Upper lobe of right lung (tissue), 1 donor: ENCODE results near the gene SNX20. TPM values are rescaled to one million over a fixed set of nuclear protein-coding genes. Genes with fewer than 3 reads are reported as not detected.

Experiments used
- ATAC-seq: fragments of 200-7000 bp; cut with Tn5 transposase; one replicate; pipeline ENCODE4 v1.9.1; 2020; ENCODE audit warnings: mild to moderate bottlenecking, moderate library complexity
- DNase-seq: peaks from one replicate; pipeline ENCODE4 v3.0.0-alpha.2; 2020
- H3K27ac ChIP-seq: fragments of 200-600 bp; one replicate; pipeline ENCODE4 v1.8.0; 2022
- H3K27me3 ChIP-seq: fragments of 200-600 bp; one replicate; pipeline ENCODE4 v1.8.0; 2022; ENCODE audit warnings: mild to moderate bottlenecking
- H3K36me3 ChIP-seq: fragments of 200-600 bp; one replicate; pipeline ENCODE4 v1.8.0; 2022
- H3K4me1 ChIP-seq: fragments of 200-600 bp; one replicate; pipeline ENCODE4 v1.8.0; 2022
- H3K4me3 ChIP-seq: fragments of 200-600 bp; one replicate; pipeline ENCODE4 v1.8.0; 2022; ENCODE audit warnings: mild to moderate bottlenecking
- H3K9me3 ChIP-seq: fragments of 200-600 bp; one replicate; pipeline ENCODE4 v1.8.0; 2022
- intact Hi-C: fragments of 100-400 bp; cut with DNase I; formaldehyde crosslinking; loops from one replicate; pipeline ENCODE4 v1.11.0; 2022
- total RNA-seq: library from RNA; stranded (reverse); fragmentation: NEBNext Ultra II Directional; extraction: Animal tissue kit (Norgen Biotek cat#: 25700); gene quantifications from one replicate; pipeline ENCODE4 v1.2.1, GENCODE V29; 2021
- TF ChIP-seq, protein P1 (sequence below): fragments of 200-600 bp; IDR thresholded peaks from one replicate; pipeline ENCODE4 v1.8.0; 2022; ENCODE audit warnings: antibody characterized with exemption
- donor health status: DM: no; HTN: yes; CAD: no; lungs with severe emphysema.

SNX20 gene
- total RNA-seq, 1 donor from 2014 or later = 9.2 TPM

DNA sequence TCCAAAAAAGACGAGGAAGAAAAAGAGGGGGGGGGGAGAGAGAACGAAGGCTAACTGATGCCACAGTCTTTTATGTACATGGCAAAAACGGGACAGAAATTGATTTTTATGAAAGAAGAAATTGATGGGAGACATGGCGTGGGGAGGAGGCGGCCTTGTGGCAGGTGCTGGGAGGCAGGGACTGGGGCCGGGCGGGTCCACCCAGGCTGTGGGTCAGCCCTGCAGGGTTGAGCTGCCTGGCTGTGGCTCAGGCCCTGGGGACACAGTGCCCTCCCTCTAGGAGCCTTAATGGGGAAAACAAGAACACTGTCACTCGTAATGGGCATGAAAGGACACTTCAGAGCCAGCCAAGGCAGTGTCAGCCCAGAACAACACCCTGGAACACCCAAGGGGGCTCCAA lies 34.8 kb downstream of the SNX20 start:
- TF ChIP-seq, protein P1, sequence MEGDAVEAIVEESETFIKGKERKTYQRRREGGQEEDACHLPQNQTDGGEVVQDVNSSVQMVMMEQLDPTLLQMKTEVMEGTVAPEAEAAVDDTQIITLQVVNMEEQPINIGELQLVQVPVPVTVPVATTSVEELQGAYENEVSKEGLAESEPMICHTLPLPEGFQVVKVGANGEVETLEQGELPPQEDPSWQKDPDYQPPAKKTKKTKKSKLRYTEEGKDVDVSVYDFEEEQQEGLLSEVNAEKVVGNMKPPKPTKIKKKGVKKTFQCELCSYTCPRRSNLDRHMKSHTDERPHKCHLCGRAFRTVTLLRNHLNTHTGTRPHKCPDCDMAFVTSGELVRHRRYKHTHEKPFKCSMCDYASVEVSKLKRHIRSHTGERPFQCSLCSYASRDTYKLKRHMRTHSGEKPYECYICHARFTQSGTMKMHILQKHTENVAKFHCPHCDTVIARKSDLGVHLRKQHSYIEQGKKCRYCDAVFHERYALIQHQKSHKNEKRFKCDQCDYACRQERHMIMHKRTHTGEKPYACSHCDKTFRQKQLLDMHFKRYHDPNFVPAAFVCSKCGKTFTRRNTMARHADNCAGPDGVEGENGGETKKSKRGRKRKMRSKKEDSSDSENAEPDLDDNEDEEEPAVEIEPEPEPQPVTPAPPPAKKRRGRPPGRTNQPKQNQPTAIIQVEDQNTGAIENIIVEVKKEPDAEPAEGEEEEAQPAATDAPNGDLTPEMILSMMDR = no peak
- ATAC-seq (no peak), DNase-seq (no peak)
- no peak overlapping the region for H3K27ac ChIP-seq
- no peak overlapping the region for H3K4me3 ChIP-seq
- H3K36me3 ChIP-seq = no peaks in the 10 kb centered on the region
- H3K27me3 ChIP-seq = no peaks in the 10 kb centered on the region
- H3K9me3 ChIP-seq = no peaks in the 10 kb centered on the region
- intact Hi-C loops = no loop called here
- no peaks in the 10 kb centered on the region for H3K4me1 ChIP-seq

DNA sequence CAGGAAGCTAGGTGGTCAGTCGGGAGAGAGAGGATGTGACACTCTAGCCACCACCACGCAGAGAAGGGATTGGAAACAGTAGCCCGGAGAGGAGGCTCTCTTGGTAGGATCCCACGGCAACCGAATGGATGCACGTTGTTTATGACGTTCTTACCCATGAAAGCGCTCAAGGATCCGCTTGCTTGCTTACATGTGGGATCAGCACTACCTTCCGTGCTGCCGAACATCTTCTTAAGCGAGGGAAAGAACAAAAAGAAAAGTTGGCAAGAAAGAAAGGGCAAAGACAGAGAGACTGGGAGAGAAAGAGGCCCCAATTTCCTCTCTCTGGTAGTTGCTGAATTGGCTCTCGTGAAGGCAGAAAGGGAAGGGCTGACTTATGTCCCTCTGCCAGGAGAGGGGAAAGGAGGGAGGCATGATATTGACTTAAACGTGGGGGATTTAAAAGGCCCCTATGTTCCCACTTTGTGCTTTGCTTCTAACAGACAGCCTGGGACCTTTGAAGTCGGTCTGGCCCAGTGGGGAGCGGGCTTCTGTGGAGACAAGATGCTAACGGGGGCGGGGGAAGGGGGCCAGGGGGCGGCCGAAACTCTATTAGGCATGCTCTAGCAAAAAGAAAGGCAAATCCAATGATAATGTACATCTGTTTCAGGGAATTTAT lies 35.4 kb downstream of the SNX20 start:
- Histone ChIP-seq H3K4me1 (no peaks in the 10 kb centered on the region), H3K36me3 (no peaks in the 10 kb centered on the region), H3K4me3 (no peak overlapping the region), H3K27me3 (no peaks in the 10 kb centered on the region), H3K27ac (no peak overlapping the region), H3K9me3 (no peaks in the 10 kb centered on the region)
- intact Hi-C loops = no loop called here
- DNase-seq = no peak
- no peak for ATAC-seq
- TF ChIP-seq, protein P1 = no peak

DNA sequence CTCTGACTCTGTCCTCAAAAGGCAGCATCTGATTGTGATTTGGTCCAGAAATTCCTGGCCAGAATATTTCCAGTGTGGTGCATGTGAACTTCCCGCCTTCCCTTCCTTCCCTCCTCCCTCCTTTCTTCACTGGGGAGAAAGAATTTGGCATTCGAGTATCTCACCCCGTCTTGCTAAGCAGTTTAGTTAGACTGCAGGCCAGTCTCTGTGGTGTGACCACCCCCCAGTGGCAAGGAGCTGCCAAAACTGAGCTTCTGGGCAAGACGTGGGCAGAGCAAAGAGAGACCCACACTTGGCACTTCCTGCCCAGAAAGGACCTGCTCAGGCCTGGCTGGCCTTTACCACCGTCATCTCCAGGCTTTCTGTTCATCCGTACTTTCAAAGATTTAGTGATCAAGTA lies 36.4 kb downstream of the SNX20 start:
- DNase-seq (no peak), ATAC-seq (peak; percentile 57)
- H3K27me3 ChIP-seq = no peaks in the 10 kb centered on the region
- TF ChIP-seq, protein P1 = peak; percentile 37
- H3K4me1 ChIP-seq = no peaks in the 10 kb centered on the region
- H3K36me3 ChIP-seq = no peaks in the 10 kb centered on the region
- intact Hi-C loops = no loop called here
- no peaks in the 10 kb centered on the region for H3K9me3 ChIP-seq
- no peak overlapping the region for H3K27ac ChIP-seq
- no peak overlapping the region for H3K4me3 ChIP-seq

DNA sequence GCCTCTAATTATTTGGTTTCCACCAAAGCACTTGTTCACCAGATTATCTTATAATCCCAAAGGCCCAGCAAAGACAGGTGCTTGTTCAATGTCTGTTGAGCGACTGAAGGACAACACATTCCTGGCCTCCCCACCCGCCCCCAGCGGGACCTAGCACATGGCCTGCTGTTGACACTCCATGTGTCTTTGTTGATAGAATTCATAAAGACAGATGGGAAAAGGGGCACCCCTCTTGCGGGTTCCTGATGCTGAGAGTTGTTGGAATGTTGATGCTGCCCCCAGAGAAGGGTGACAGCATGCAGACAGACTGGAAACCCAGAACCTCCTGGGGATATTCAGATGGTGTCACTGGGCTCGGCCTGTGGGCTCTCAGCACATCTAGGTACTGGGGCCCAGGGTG lies 36.9 kb downstream of the SNX20 start:
- H3K4me3 ChIP-seq = no peak overlapping the region
- ATAC-seq (no peak), DNase-seq (no peak)
- H3K27me3 ChIP-seq = no peaks in the 10 kb centered on the region
- no peaks in the 10 kb centered on the region for H3K4me1 ChIP-seq
- H3K9me3 ChIP-seq = no peaks in the 10 kb centered on the region
- H3K27ac ChIP-seq = no peak overlapping the region
- intact Hi-C loops = no loop called here
- TF ChIP-seq, protein P1 = no peak
- no peaks in the 10 kb centered on the region for H3K36me3 ChIP-seq

DNA sequence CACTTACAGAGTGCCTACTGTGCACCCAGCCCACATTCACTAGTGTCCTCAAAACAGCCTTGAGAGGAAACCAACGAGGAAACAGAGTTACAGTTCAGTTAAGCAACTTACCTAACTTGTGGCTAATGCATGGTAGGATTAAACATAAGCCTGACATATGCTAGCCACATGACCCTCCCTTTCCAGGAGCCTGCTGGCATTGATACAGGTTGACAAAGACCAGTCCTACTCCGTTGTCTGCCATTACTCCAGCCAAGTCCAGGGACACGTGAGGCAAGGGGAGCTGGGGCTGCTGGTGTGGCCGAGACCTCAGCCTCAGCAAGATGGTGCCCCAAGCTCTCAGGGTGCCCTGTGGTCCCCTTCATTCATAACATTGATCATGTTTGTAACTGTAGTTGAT lies 37.9 kb downstream of the SNX20 start:
- Histone ChIP-seq H3K4me3 (no peak overlapping the region), H3K27me3 (no peaks in the 10 kb centered on the region), H3K27ac (no peak overlapping the region), H3K4me1 (no peaks in the 10 kb centered on the region), H3K9me3 (no peaks in the 10 kb centered on the region), H3K36me3 (no peaks in the 10 kb centered on the region)
- TF ChIP-seq, protein P1 = no peak
- ATAC-seq = no peak
- DNase-seq = no peak
- intact Hi-C loops = no loop called here

DNA sequence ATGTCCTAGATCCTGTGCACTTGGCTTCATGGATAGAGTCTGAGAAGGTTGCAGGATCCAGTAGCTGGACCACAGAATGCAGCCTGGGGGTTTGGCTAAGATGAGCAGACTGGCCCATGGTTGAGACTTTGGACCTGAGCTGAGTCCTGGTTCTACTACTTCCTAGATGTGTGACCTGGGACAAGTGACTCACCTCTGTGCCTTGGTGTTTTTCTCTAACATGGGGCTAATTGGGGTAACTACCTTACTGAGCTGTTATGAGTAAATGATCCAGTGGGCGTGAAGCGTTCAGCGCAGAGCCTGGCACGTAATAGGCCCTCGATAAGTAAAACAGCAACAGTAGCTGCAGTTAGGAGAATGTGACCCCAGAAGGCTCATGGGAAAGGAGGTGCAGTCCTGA lies 38.8 kb downstream of the SNX20 start:
- Histone ChIP-seq H3K27ac (no peak overlapping the region), H3K9me3 (no peaks in the 10 kb centered on the region), H3K4me3 (no peak overlapping the region), H3K4me1 (no peaks in the 10 kb centered on the region), H3K36me3 (no peaks in the 10 kb centered on the region), H3K27me3 (no peaks in the 10 kb centered on the region)
- no peak for DNase-seq
- intact Hi-C loops = no loop called here
- no peak for ATAC-seq
- TF ChIP-seq, protein P1 = no peak
